HG03439 (cell line): ENCODE measurements around the gene WDFY2.

Experiments used
- ATAC-seq: cut with Tn5 transposase; IDR thresholded peaks from one replicate; pipeline ENCODE4 v1.9.1; 2021; ENCODE audit warnings: mild to moderate bottlenecking, moderate library complexity; ENCODE audit not compliant: unreplicated experiment

Gene WDFY2

GRCh38 chr13:51659276-51660127 is 75.2 kb downstream of the WDFY2 start:
- ATAC-seq, result no peak

- no peak for ATAC-seq
Measured at GRCh38 chr13:51660813-51661212, 76.6 kb downstream of the WDFY2 start.

GRCh38 chr13:51663973-51664957 is 80.0 kb downstream of the WDFY2 start:
- no peak for ATAC-seq

GRCh38 chr13:51665456-51665855 is 81.2 kb downstream of the WDFY2 start:
- no peak for ATAC-seq

- ATAC-seq, result no peak
Measured at GRCh38 chr13:51666374-51666773, 82.1 kb downstream of the WDFY2 start.

GRCh38 chr13:51666839-51667238 is 82.6 kb downstream of the WDFY2 start:
- no peak for ATAC-seq

- no peak for ATAC-seq
Measured at GRCh38 chr13:51668580-51669195, 84.4 kb downstream of the WDFY2 start.

- ATAC-seq, result no peak
Measured at GRCh38 chr13:51673165-51673564, 88.9 kb downstream of the WDFY2 start.

GRCh38 chr13:51674276-51674675 is 90.0 kb downstream of the WDFY2 start:
- no peak for ATAC-seq

GRCh38 chr13:51675385-51675784 is 91.1 kb downstream of the WDFY2 start:
- no peak for ATAC-seq

- ATAC-seq, result no peak
Measured at GRCh38 chr13:51675877-51676276, 91.6 kb downstream of the WDFY2 start.

GRCh38 chr13:51676739-51677138 is 92.5 kb downstream of the WDFY2 start:
- ATAC-seq, result no peak

GRCh38 chr13:51678420-51678819 is 94.2 kb downstream of the WDFY2 start:
- ATAC-seq, result no peak

GRCh38 chr13:51679616-51680015 is 95.4 kb downstream of the WDFY2 start:
- no peak for ATAC-seq

GRCh38 chr13:51681037-51681678 is 96.9 kb downstream of the WDFY2 start:
- ATAC-seq, result no peak

- no peak for ATAC-seq
Measured at GRCh38 chr13:51682686-51683085, 98.4 kb downstream of the WDFY2 start.

- no peak for ATAC-seq
Measured at GRCh38 chr13:51683597-51683996, 99.3 kb downstream of the WDFY2 start.

- no peak for ATAC-seq
Measured at GRCh38 chr13:51684076-51684475, 99.8 kb downstream of the WDFY2 start.

- ATAC-seq, result no peak
Measured at GRCh38 chr13:51687947-51688714, 103.9 kb downstream of the WDFY2 start.
